RWPE2 (cell line): Measurements from ENCODE around the gene NAT9.
A peak's percentile ranks its signal among the peaks of the same experiment; 100 is the strongest.

Experiments
- ATAC-seq: fragments of 200-7000 bp; cut with Tn5 transposase; 3 replicates; pipeline ENCODE4 v1.9.1; 2021; ENCODE audit warnings: low read depth
- DNase-seq: peaks from one replicate; pipeline ENCODE4 v3.0.0-alpha.2; 2020; ENCODE audit warnings: low spot score
- H3K27ac ChIP-seq: fragments of 450-650 bp; 2 replicates; pipeline ENCODE4 v1.5.1; 2017; ENCODE audit warnings: mild to moderate bottlenecking; ENCODE audit not compliant: poor library complexity, severe bottlenecking
- H3K27me3 ChIP-seq: fragments of 250-450 bp; sonication (Bioruptor Pico); 2 replicates; pipeline ENCODE4 v1.5.1; 2021; ENCODE audit warnings: mild to moderate bottlenecking, moderate library complexity; ENCODE audit not compliant: insufficient read depth, poor library complexity, severe bottlenecking
- H3K36me3 ChIP-seq: fragments of 250-450 bp; sonication (Bioruptor Pico); 2 replicates; pipeline ENCODE4 v1.5.1; 2020; ENCODE audit warnings: low read depth, mild to moderate bottlenecking, moderate library complexity
- H3K4me1 ChIP-seq: fragments of 250-450 bp; sonication (Bioruptor Pico); 2 replicates; pipeline ENCODE4 v1.5.1; 2021; ENCODE audit warnings: mild to moderate bottlenecking, moderate library complexity; ENCODE audit not compliant: insufficient read depth, poor library complexity, severe bottlenecking
- H3K4me3 ChIP-seq: fragments of 250-450 bp; sonication (Bioruptor Pico); 2 replicates; pipeline ENCODE4 v1.5.1; 2021; ENCODE audit warnings: mild to moderate bottlenecking, moderate library complexity; ENCODE audit not compliant: severe bottlenecking
- H3K9me3 ChIP-seq: fragments of 250-450 bp; sonication (Bioruptor Pico); 2 replicates; pipeline ENCODE4 v1.5.1; 2021; ENCODE audit warnings: mild to moderate bottlenecking, moderate library complexity; ENCODE audit not compliant: severe bottlenecking
- CTCF ChIP-seq: fragments of 450-650 bp; IDR thresholded peaks from one replicate; pipeline ENCODE4 v1.5.1; 2017; ENCODE audit warnings: mild to moderate bottlenecking, moderate library complexity; ENCODE audit not compliant: poor library complexity, severe bottlenecking

Gene NAT9

DNA sequence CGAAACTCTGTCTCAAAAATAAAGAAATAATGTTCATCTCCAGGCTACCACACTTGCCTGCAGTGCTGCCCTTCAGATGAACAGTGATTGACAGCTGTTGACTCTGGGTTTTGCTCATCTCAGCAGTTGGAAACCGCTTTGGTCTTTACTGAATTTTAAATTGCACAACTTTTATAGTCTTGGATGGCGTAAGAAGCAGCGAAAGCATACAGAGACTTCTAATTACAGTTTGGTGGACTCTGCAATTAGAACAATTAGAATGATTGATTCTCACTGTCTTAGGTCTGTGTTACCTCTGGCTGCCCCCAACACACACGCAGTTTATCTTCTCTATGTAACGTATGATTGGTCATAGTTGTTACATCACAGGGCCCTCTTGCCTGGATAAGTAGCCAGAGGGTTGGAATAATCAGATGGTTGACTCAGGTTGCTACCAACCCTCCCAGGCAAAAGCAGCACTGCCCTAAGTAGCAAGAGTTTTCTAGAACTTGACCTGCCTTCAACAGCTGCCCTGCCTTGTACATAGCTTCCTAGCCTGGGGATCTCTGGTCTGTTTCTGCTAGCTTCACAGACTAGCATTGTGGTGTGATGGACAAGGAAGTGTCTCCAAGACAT lies 1.9 kb upstream of the NAT9 start:
- no peak for ATAC-seq
- TF ChIP-seq CTCF, result no peak
- Histone ChIP-seq H3K4me3 (no peak overlapping the region), H3K27ac (no peak overlapping the region), H3K36me3 (peaks cover 23% of the 10 kb centered on the region), H3K27me3 (no peaks in the 10 kb centered on the region), H3K9me3 (no peaks in the 10 kb centered on the region), H3K4me1 (peaks cover 4% of the 10 kb centered on the region)
- DNase-seq, result no peak

DNA sequence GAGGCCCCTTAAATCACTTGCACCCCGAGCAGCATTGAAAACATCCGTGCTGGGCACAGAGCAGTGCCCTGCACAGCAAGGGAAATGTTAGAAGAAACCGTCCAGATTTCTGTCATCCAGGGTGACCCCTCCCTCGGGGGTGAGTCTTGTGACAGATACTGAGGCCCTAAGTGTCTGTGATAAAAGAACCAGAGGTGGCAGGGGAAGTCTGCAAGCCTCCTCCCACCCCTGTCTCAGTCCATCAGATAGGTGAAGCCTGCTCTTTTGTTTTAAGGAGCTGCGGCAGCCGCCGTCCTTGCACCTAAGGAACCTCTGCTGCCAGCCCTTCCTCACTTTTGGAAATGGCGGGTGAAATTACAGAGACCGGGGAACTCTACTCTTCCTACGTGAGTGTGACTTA lies 845 bp upstream of the NAT9 start:
- Histone ChIP-seq H3K4me3 (peak overlapping the region; percentile 70), H3K9me3 (no peaks in the 10 kb centered on the region), H3K4me1 (peaks cover 4% of the 10 kb centered on the region), H3K27me3 (no peaks in the 10 kb centered on the region), H3K36me3 (peaks cover 33% of the 10 kb centered on the region), H3K27ac (no peak overlapping the region)
- no peak for TF ChIP-seq CTCF
- ATAC-seq (no peak), DNase-seq (no peak)

GRCh38 chr17:74775409-74776043 lies 619 bp downstream of the NAT9 start:
- Histone ChIP-seq H3K4me3 (peak overlapping the region; percentile 70), H3K9me3 (no peaks in the 10 kb centered on the region), H3K27me3 (no peaks in the 10 kb centered on the region), H3K36me3 (peaks cover 42% of the 10 kb centered on the region), H3K27ac (peak overlapping the region; percentile 50), H3K4me1 (peaks cover 4% of the 10 kb centered on the region)
- no peak for TF ChIP-seq CTCF
- DNase-seq, result no peak
- ATAC-seq, result no peak

DNA sequence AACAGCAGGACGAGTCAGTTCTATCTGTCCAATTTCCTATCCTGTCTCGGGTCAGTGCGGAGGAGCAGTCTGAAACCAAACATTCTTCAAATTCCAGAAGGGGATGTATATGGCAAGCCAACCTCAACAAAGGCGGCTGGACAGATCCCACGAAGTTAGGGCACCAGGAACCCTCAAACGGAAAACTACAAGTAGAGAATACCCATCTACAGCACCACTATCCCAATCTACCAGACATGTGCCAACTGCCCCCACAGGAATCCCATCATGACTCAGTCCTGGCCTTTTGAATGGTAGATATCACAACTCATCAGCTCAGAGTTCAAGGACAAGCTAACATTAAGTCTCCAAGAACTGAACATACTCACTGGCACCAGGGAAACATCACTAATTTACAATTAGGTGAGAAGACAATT lies 2.3 kb downstream of the NAT9 start:
- Histone ChIP-seq H3K4me1 (peaks cover 4% of the 10 kb centered on the region), H3K27ac (no peak overlapping the region)
- DNase-seq, result no peak

More for the DNA sequence above, 2.3 kb downstream of the NAT9 start:
- peaks cover 43% of the 10 kb centered on the region for H3K36me3 ChIP-seq
- ATAC-seq, result no peak
- H3K9me3 ChIP-seq, result no peaks in the 10 kb centered on the region
- no peaks in the 10 kb centered on the region for H3K27me3 ChIP-seq
- no peak for TF ChIP-seq CTCF
- no peak overlapping the region for H3K4me3 ChIP-seq
